Measurements from ENCODE around the gene GPR161.

The GPR161 gene

GRCh38 chr1:168090395-168090794, 46.3 kb downstream of the GPR161 start:
- no peaks in the 10 kb centered on the region for H3K9me3 ChIP-seq (ENCODE audit: control insufficient read depth, low read length)
- H3K4me3 ChIP-seq (ENCODE audit: low read length), result no peak overlapping the region
- no peak overlapping the region for H3K9ac ChIP-seq (ENCODE audit: low read length)
- no peaks in the 10 kb centered on the region for H3K36me3 ChIP-seq (ENCODE audit: control insufficient read depth, insufficient read depth, low read length)
- H3K4me1 ChIP-seq (ENCODE audit: control insufficient read depth, insufficient read depth, low read length), result no peaks in the 10 kb centered on the region
- H3K27me3 ChIP-seq (ENCODE audit: control insufficient read depth, insufficient read depth, low read length), result no peaks in the 10 kb centered on the region

GRCh38 chr1:168089979-168090337, 46.8 kb downstream of the GPR161 start:
- no peaks in the 10 kb centered on the region for H3K36me3 ChIP-seq (ENCODE audit: control insufficient read depth, insufficient read depth, low read length)
- no peak overlapping the region for H3K9ac ChIP-seq (ENCODE audit: low read length)

GRCh38 chr1:168089326-168089978, 47.3 kb downstream of the GPR161 start:
- Histone ChIP-seq H3K9me3 (ENCODE audit: control insufficient read depth, low read length) (no peaks in the 10 kb centered on the region), H3K4me1 (ENCODE audit: control insufficient read depth, insufficient read depth, low read length) (peaks cover 4% of the 10 kb centered on the region), H3K9ac (ENCODE audit: low read length) (no peak overlapping the region), H3K27me3 (ENCODE audit: control insufficient read depth, insufficient read depth, low read length) (no peaks in the 10 kb centered on the region), H3K4me3 (ENCODE audit: low read length) (no peak overlapping the region), H3K36me3 (ENCODE audit: control insufficient read depth, insufficient read depth, low read length) (no peaks in the 10 kb centered on the region)

More at GRCh38 chr1:168089979-168090337, 46.8 kb downstream of the GPR161 start:
- Histone ChIP-seq H3K27me3 (ENCODE audit: control insufficient read depth, insufficient read depth, low read length) (no peaks in the 10 kb centered on the region), H3K9me3 (ENCODE audit: control insufficient read depth, low read length) (no peaks in the 10 kb centered on the region), H3K4me3 (ENCODE audit: low read length) (no peak overlapping the region), H3K4me1 (ENCODE audit: control insufficient read depth, insufficient read depth, low read length) (no peaks in the 10 kb centered on the region)

DNA sequence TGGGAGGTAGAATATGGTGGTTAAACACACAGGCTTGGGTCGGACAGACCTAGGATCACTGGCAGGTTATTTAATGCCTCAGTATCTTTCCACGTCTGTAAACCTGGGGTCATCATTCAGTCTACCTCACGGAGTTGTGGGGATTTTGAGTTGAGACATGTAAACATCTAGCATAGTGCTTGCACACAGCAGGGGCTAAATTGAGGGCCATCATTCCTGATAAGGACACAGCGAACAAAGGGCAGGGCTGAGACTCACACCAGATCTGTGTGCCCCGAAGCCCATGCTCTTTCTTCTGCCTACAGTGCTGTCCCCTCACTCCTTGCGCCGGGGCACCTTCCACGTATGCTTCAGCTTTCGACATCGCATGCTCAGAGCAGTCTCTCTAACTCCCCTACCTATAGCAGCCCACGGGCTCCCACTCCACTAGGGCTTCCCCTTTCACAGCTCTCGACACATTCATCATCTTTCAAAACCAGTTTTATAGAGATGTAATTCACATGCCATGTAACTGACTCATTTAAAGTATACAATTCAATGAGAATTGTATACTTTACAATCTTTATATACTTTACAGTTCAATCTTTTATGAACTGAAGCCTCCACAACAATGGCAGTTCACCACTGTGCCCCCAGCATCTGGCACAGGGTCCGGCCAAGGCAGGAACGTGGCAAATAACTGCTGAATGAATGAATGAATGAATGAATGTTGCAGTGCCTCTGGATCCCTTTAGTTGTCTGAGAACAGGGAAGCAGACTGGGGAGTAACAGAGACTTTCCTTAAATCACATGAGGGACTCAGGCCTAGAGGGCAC, 48.0 kb downstream of the GPR161 start:
- Histone ChIP-seq H3K27me3 (ENCODE audit: control insufficient read depth, insufficient read depth, low read length) (no peaks in the 10 kb centered on the region), H3K9me3 (ENCODE audit: control insufficient read depth, low read length) (no peaks in the 10 kb centered on the region), H3K4me1 (ENCODE audit: control insufficient read depth, insufficient read depth, low read length) (peaks cover 4% of the 10 kb centered on the region), H3K9ac (ENCODE audit: low read length) (no peak overlapping the region), H3K36me3 (ENCODE audit: control insufficient read depth, insufficient read depth, low read length) (no peaks in the 10 kb centered on the region), H3K4me3 (ENCODE audit: low read length) (no peak overlapping the region)

DNA sequence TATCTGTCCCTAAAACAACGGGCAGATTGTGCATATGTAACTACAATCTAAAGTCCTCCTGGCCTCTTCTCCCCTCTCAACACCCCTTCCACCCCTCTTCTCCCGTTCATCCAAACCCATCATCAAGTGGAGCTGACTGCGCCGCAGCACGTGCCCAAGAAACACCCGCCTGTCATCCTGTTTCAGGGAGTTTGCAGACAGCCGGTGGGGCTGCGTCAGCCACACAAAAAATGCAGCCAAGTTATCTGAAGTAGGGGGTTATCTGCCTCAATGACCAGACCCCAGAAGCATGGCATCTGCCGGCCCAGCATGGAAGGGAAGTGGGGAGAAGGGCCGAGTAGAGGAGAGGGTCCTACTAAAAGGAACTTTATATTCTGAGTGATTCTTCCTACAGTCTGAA, 49.0 kb downstream of the GPR161 start:
- H3K4me1 ChIP-seq (ENCODE audit: control insufficient read depth, insufficient read depth, low read length), result peaks cover 4% of the 10 kb centered on the region
- H3K9me3 ChIP-seq (ENCODE audit: control insufficient read depth, low read length), result no peaks in the 10 kb centered on the region
- no peak overlapping the region for H3K9ac ChIP-seq (ENCODE audit: low read length)
- H3K36me3 ChIP-seq (ENCODE audit: control insufficient read depth, insufficient read depth, low read length), result no peaks in the 10 kb centered on the region
- no peak overlapping the region for H3K4me3 ChIP-seq (ENCODE audit: low read length)
- H3K27me3 ChIP-seq (ENCODE audit: control insufficient read depth, insufficient read depth, low read length), result no peaks in the 10 kb centered on the region

GRCh38 chr1:168086438-168086837, 50.3 kb downstream of the GPR161 start:
- H3K27me3 ChIP-seq (ENCODE audit: control insufficient read depth, insufficient read depth, low read length), result no peaks in the 10 kb centered on the region
- H3K36me3 ChIP-seq (ENCODE audit: control insufficient read depth, insufficient read depth, low read length), result no peaks in the 10 kb centered on the region
- peaks cover 4% of the 10 kb centered on the region for H3K4me1 ChIP-seq (ENCODE audit: control insufficient read depth, insufficient read depth, low read length)
- H3K9me3 ChIP-seq (ENCODE audit: control insufficient read depth, low read length), result no peaks in the 10 kb centered on the region
- no peak overlapping the region for H3K4me3 ChIP-seq (ENCODE audit: low read length)
- H3K9ac ChIP-seq (ENCODE audit: low read length), result no peak overlapping the region

DNA sequence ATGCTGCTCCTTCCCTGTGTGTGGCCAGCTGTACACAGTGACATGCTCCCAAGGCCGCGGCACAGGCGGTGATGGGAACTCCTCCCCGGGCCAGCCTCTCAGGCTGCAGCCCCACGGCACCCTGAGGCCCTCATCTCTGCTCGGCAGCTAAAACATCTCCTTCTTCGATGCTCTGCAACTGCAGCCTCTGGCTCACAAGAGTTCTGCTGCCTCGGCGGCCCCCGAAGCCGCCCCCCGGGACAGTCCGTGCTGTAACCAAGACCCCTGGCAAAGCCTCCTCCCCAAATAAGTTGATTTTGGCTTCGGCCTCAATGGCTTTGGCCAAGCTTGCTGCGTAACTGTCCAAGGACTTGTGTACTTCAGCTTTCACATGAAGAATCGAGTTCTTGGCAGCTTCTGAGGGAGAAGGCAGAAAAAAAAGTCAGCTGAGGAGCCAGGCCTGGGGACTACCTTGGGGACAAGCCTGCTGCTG, 51.3 kb downstream of the GPR161 start:
- H3K4me3 ChIP-seq (ENCODE audit: low read length), result no peak overlapping the region
- H3K9ac ChIP-seq (ENCODE audit: low read length), result no peak overlapping the region
- H3K36me3 ChIP-seq (ENCODE audit: control insufficient read depth, insufficient read depth, low read length), result no peaks in the 10 kb centered on the region

DNA sequence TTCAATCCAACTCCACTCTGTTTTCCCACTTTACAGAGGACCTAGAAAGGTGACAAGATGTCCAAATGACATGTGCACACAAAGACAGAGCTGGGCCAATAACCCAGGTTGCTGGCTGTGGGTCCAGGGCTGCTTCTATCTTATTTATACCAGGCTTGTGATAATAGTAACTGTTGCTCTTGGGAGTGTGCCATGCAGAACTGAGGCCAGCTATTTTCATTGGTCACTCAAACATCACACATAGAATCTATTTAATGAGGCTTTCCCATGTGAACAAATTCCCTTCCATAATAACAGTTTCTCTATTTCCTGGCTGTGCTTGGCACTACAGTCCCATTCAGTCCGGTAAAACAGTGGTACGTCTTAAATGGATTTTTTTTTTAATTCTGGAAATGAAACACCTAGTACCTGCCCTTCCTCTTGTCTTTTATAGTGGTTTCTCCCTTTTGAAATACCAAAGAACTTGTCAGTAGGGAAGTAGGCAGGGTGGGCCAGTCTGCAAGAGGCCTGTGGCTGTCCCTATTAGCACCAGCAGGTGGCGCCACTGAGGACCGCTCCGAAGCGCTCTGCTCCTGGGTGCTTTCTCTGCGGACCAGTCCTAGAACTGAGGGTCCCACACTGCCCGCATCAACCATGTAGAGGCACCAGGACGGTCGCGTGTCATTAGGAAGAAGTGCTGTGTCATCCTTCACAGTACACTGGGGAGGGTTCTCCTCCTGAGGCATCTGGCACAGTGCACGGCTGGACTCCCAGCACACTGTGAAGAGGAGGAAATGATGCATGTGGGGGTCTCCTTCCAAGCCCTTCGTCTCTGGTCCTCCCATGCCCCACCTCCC, 52.1 kb downstream of the GPR161 start:
- Histone ChIP-seq H3K36me3 (ENCODE audit: control insufficient read depth, insufficient read depth, low read length) (no peaks in the 10 kb centered on the region), H3K4me3 (ENCODE audit: low read length) (no peak overlapping the region), H3K9ac (ENCODE audit: low read length) (no peak overlapping the region), H3K27me3 (ENCODE audit: control insufficient read depth, insufficient read depth, low read length) (no peaks in the 10 kb centered on the region), H3K9me3 (ENCODE audit: control insufficient read depth, low read length) (no peaks in the 10 kb centered on the region), H3K4me1 (ENCODE audit: control insufficient read depth, insufficient read depth, low read length) (peaks cover 4% of the 10 kb centered on the region)

More for the DNA sequence above, 51.3 kb downstream of the GPR161 start:
- no peaks in the 10 kb centered on the region for H3K27me3 ChIP-seq (ENCODE audit: control insufficient read depth, insufficient read depth, low read length)
- H3K9me3 ChIP-seq (ENCODE audit: control insufficient read depth, low read length), result no peaks in the 10 kb centered on the region
- peaks cover 4% of the 10 kb centered on the region for H3K4me1 ChIP-seq (ENCODE audit: control insufficient read depth, insufficient read depth, low read length)

- Histone ChIP-seq H3K9ac (ENCODE audit: low read length) (no peak overlapping the region), H3K9me3 (ENCODE audit: control insufficient read depth, low read length) (no peaks in the 10 kb centered on the region), H3K4me3 (ENCODE audit: low read length) (no peak overlapping the region), H3K36me3 (ENCODE audit: control insufficient read depth, insufficient read depth, low read length) (no peaks in the 10 kb centered on the region), H3K27me3 (ENCODE audit: control insufficient read depth, insufficient read depth, low read length) (no peaks in the 10 kb centered on the region), H3K4me1 (ENCODE audit: control insufficient read depth, insufficient read depth, low read length) (peaks cover 4% of the 10 kb centered on the region)
These were observed 53.0 kb downstream of the GPR161 start for GRCh38 chr1:168083456-168084325.

DNA sequence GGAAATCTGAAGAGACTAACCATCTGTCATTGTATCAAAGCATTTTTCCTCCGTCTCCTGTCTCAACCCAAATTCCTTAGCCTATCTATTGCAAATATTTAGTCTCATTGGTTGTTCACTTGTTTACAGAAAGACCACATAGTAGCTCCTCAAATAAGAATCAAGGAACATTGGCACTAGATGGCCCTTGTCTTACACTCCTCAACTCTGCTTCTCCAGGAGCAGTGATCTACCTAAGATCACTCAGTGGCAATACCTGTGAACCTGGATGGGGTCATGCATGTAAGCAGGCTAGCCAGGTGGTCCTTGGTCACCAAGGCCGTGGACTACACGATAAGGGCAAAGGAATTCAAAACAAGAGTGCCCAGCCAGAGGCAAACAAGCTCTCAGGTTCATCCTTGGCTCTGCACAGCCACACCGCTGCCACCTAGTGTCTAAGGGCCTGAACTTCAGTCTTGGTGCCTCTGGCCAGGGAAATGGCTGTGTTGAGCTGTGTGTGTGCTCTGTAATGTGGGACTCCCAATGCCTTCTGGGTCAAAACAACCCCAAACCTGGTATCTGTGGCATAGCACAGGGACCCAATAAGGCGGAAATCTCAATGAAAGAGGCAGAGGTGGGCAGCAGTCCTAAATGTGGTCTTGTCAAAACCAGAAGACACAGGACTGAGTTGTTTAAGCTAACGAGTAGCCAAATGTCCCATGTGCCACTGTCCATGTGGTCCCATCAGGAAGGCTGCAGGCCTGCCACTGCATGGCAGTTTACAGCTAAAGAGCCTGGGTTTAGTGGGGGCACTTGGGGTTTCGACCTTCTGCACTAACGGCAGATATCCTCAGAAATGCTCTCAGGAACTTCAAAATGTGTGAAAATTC, 54.5 kb downstream of the GPR161 start:
- Histone ChIP-seq H3K36me3 (ENCODE audit: control insufficient read depth, insufficient read depth, low read length) (no peaks in the 10 kb centered on the region), H3K4me3 (ENCODE audit: low read length) (no peak overlapping the region), H3K9ac (ENCODE audit: low read length) (no peak overlapping the region), H3K9me3 (ENCODE audit: control insufficient read depth, low read length) (no peaks in the 10 kb centered on the region), H3K4me1 (ENCODE audit: control insufficient read depth, insufficient read depth, low read length) (peaks cover 4% of the 10 kb centered on the region), H3K27me3 (ENCODE audit: control insufficient read depth, insufficient read depth, low read length) (no peaks in the 10 kb centered on the region)

All from mucosa of stomach (tissue), 1 donor.